Transverse colon (tissue), 4 donors: ENCODE data around the gene ASTN1.

Experiments used
- CTCF ChIP-seq, 5 experiments: fragments of 200-600 bp in 3 of 5; fragments of 450-650 bp in 2 of 5; sonication (generic) in 3 of 5; IDR thresholded peaks; 1 replicate in 2 of 5; 2 replicates in 3 of 5; pipeline ENCODE4 v1.5.1; 2016 to 2017; ENCODE audit warnings: antibody characterized with exemption in 5 of 5, inconsistent platforms in 3 of 5, mild to moderate bottlenecking in 2 of 5, moderate library complexity in 1 of 5
- EP300 ChIP-seq: sonication (generic); formaldehyde crosslinking; IDR thresholded peaks from one replicate; pipeline ENCODE4 v1.6.1; 2017; ENCODE audit warnings: antibody characterized with exemption, low read depth
- POLR2A ChIP-seq: fragments of 450-650 bp; IDR thresholded peaks from one replicate; pipeline ENCODE4 v1.6.1; 2016; ENCODE audit warnings: antibody characterized with exemption, mild to moderate bottlenecking, moderate library complexity
- POLR2AphosphoS5 ChIP-seq, 3 donors: sonication (generic); formaldehyde crosslinking; IDR thresholded peaks; one replicate each; pipeline ENCODE4 v1.6.1; 2016; ENCODE audit warnings: antibody characterized with exemption in 3 of 3

GRCh38 chr1:177122461-177123251 is 41.9 kb downstream of the ASTN1 start:
- no peak for TF ChIP-seq CTCF (IDR thresholded peaks at IDR 0.05)
- TF ChIP-seq POLR2A = no peak
- TF ChIP-seq EP300 = no peak
- TF ChIP-seq POLR2AphosphoS5 (IDR thresholded peaks at IDR 0.05) = no peak
